Muscle of leg (tissue), 11 donors: ENCODE measurements around the gene MOCS3. TPM values are rescaled to one million over a fixed set of nuclear protein-coding genes. Genes with fewer than 3 reads are reported as not detected.
A peak's percentile ranks its signal among the peaks of the same experiment; 100 is the strongest.

Source experiments
- DNase-seq: peaks from one replicate; pipeline ENCODE4 v3.0.0; 2013
- H3K27ac ChIP-seq: one replicate; pipeline ENCODE4 v1.5.1; 2013; ENCODE audit warnings: mild to moderate bottlenecking, low read length, control low read depth
- H3K27me3 ChIP-seq: one replicate; pipeline ENCODE4 v1.6.1; 2013; ENCODE audit warnings: low read length; ENCODE audit not compliant: control insufficient read depth, insufficient read depth
- H3K36me3 ChIP-seq: one replicate; pipeline ENCODE4 v1.6.1; 2013; ENCODE audit warnings: low read length; ENCODE audit not compliant: control insufficient read depth, insufficient read depth
- H3K4me1 ChIP-seq: one replicate; pipeline ENCODE4 v1.6.1; 2013; ENCODE audit warnings: low read length; ENCODE audit not compliant: control insufficient read depth, insufficient read depth
- H3K4me3 ChIP-seq: one replicate; pipeline ENCODE4 v1.5.1; 2013; ENCODE audit warnings: low read length, control low read depth
- H3K9me3 ChIP-seq: replicated peaks from 2 replicates; pipeline ENCODE4 v1.6.1; 2013; ENCODE audit warnings: low read depth, low read length; ENCODE audit not compliant: control insufficient read depth
- WGBS: methylation state at CpG from one replicate; pipeline ENCODE4 v1.1.5; 2013; ENCODE audit warnings: missing lambda C conversion rate; ENCODE audit not compliant: insufficient coverage; 5-methylcytosine and 5-hydroxymethylcytosine counted together
- polyA plus RNA-seq, 8 donors: library from polyadenylated mRNA; unstranded; fragments of 120-200 nt; gene quantifications; one replicate each; pipeline versions ENCODE4 v1.2.1 to v1.2.3, GENCODE V29; 2013; ENCODE audit warnings: inconsistent platforms in 1 of 8, low replicate concordance in 1 of 8; ENCODE audit not compliant: insufficient read length in 8 of 8, insufficient read depth in 1 of 8
- total RNA-seq: library from RNA; stranded (reverse); fragments of 120-200 nt; gene quantifications from one replicate; pipeline ENCODE4 v1.2.4, GENCODE V29; 2013

MOCS3 gene
- total and polyA plus RNA-seq, 9 donors: 2.9 to 4.0 (median 3.4) TPM

GRCh38 chr20:50930976-50931305, 27.7 kb upstream of the MOCS3 start:
- Histone ChIP-seq H3K4me3 (peak overlapping the region; percentile 70), H3K9me3 (no peaks in the 10 kb centered on the region), H3K27me3 (no peaks in the 10 kb centered on the region), H3K36me3 (peaks cover 10% of the 10 kb centered on the region), H3K4me1 (peaks cover 15% of the 10 kb centered on the region), H3K27ac (peak overlapping the region; percentile 100)
- DNase-seq: no peak
- 0% methylated on average over 15 of the region's 45 CpGs for WGBS

GRCh38 chr20:50931306-50932015, 27.2 kb upstream of the MOCS3 start, which contains the start of gene ADNP:
TSS of gene ADNP (minus strand) at chr20:50931437. CDS start at chr20:50903996, 27,441 bp downstream.
- WGBS: 1% methylated on average over 40 of the region's 58 CpGs
- Histone ChIP-seq H3K27ac (peak within 1 kb of the TSS; percentile 100), H3K27me3 (no peaks in the 10 kb centered on the region), H3K4me3 (peak within 1 kb of the TSS; percentile 83), H3K4me1 (peaks cover 15% of the 10 kb centered on the region), H3K9me3 (no peaks in the 10 kb centered on the region), H3K36me3 (peaks cover 10% of the 10 kb centered on the region)
- peak; percentile 98 for DNase-seq

- DNase-seq: no peak
- Histone ChIP-seq H3K4me3 (peak overlapping the region; percentile 70), H3K9me3 (no peaks in the 10 kb centered on the region), H3K27ac (peak overlapping the region; percentile 100), H3K27me3 (no peaks in the 10 kb centered on the region), H3K36me3 (peaks cover 12% of the 10 kb centered on the region), H3K4me1 (peaks cover 15% of the 10 kb centered on the region)
- WGBS: 33% methylated on average over 6 of the region's 6 CpGs
These were observed 26.6 kb upstream of the MOCS3 start for GRCh38 chr20:50932016-50932485.

GRCh38 chr20:50932691-50933280, 25.8 kb upstream of the MOCS3 start:
- H3K36me3 ChIP-seq: peaks cover 14% of the 10 kb centered on the region
- H3K27ac ChIP-seq: no peak overlapping the region
- no CpG with 5 or more reads among the region's 1 CpG for WGBS
- no peak overlapping the region for H3K4me3 ChIP-seq
- DNase-seq: peak; percentile 36
- H3K27me3 ChIP-seq: no peaks in the 10 kb centered on the region
- no peaks in the 10 kb centered on the region for H3K9me3 ChIP-seq
- H3K4me1 ChIP-seq: peaks cover 15% of the 10 kb centered on the region

- Histone ChIP-seq H3K27ac (no peak overlapping the region), H3K36me3 (peaks cover 16% of the 10 kb centered on the region)
These were observed 25.0 kb upstream of the MOCS3 start for GRCh38 chr20:50933589-50933988.

GRCh38 chr20:50943069-50943468, 15.5 kb upstream of the MOCS3 start:
- 97% methylated on average over 3 of the region's 7 CpGs for WGBS
- Histone ChIP-seq H3K36me3 (peaks cover 58% of the 10 kb centered on the region), H3K27me3 (no peaks in the 10 kb centered on the region), H3K27ac (no peak overlapping the region), H3K9me3 (no peaks in the 10 kb centered on the region), H3K4me1 (peaks cover 2% of the 10 kb centered on the region), H3K4me3 (no peak overlapping the region)
- no peak for DNase-seq

More at GRCh38 chr20:50933589-50933988, 25.0 kb upstream of the MOCS3 start:
- Histone ChIP-seq H3K9me3 (no peaks in the 10 kb centered on the region), H3K27me3 (no peaks in the 10 kb centered on the region), H3K4me3 (no peak overlapping the region), H3K4me1 (peaks cover 12% of the 10 kb centered on the region)
- DNase-seq: no peak
- WGBS: no CpG with 5 or more reads among the region's 1 CpG

GRCh38 chr20:50948132-50948785, 10.4 kb upstream of the MOCS3 start:
- no peak overlapping the region for H3K4me3 ChIP-seq
- H3K4me1 ChIP-seq: peaks cover 3% of the 10 kb centered on the region
- no peaks in the 10 kb centered on the region for H3K27me3 ChIP-seq
- peak; percentile 6 for DNase-seq
- no peaks in the 10 kb centered on the region for H3K9me3 ChIP-seq
- WGBS: 8% methylated on average over 1 of the region's 4 CpGs
- no peak overlapping the region for H3K27ac ChIP-seq
- H3K36me3 ChIP-seq: peaks cover 52% of the 10 kb centered on the region

- DNase-seq: no peak
- no peaks in the 10 kb centered on the region for H3K27me3 ChIP-seq
- H3K4me3 ChIP-seq: no peak overlapping the region
- no CpG with 5 or more reads among the region's 2 CpGs for WGBS
- H3K9me3 ChIP-seq: no peaks in the 10 kb centered on the region
- H3K36me3 ChIP-seq: peaks cover 25% of the 10 kb centered on the region
- no peak overlapping the region for H3K27ac ChIP-seq
- H3K4me1 ChIP-seq: peaks cover 10% of the 10 kb centered on the region
These were observed 5.4 kb upstream of the MOCS3 start for GRCh38 chr20:50953196-50953595.

GRCh38 chr20:50953821-50954220, 4.8 kb upstream of the MOCS3 start:
- DNase-seq: no peak
- H3K27ac ChIP-seq: no peak overlapping the region
- peaks cover 10% of the 10 kb centered on the region for H3K4me1 ChIP-seq
- no peaks in the 10 kb centered on the region for H3K27me3 ChIP-seq
- no peaks in the 10 kb centered on the region for H3K9me3 ChIP-seq
- H3K4me3 ChIP-seq: no peak overlapping the region
- H3K36me3 ChIP-seq: peaks cover 21% of the 10 kb centered on the region

GRCh38 chr20:50957276-50957675, 1.3 kb upstream of the MOCS3 start:
- no peaks in the 10 kb centered on the region for H3K9me3 ChIP-seq
- no CpG with 5 or more reads among the region's 7 CpGs for WGBS
- peaks cover 19% of the 10 kb centered on the region for H3K4me1 ChIP-seq
- H3K36me3 ChIP-seq: peaks cover 16% of the 10 kb centered on the region
- peak overlapping the region; percentile 89 for H3K4me3 ChIP-seq
- no peak overlapping the region for H3K27ac ChIP-seq
- peak; percentile 4 for DNase-seq
- H3K27me3 ChIP-seq: no peaks in the 10 kb centered on the region
